HG03571 (cell line): ENCODE measurements around the gene TTC28.
"Not testable (repeated sequence)": the region's sequence is repeated elsewhere in the genome, so short reads cannot be mapped to it uniquely, and the experiment has no call there.

Source experiments
- ATAC-seq: cut with Tn5 transposase; IDR thresholded peaks from one replicate; pipeline ENCODE4 v1.9.1; 2021; ENCODE audit not compliant: unreplicated experiment

Gene TTC28

GRCh38 chr22:28379075-28379779 lies 300.4 kb downstream of the TTC28 start:
- no peak for ATAC-seq

- ATAC-seq = no peak
These were observed 303.7 kb downstream of the TTC28 start for GRCh38 chr22:28375761-28376534.

DNA sequence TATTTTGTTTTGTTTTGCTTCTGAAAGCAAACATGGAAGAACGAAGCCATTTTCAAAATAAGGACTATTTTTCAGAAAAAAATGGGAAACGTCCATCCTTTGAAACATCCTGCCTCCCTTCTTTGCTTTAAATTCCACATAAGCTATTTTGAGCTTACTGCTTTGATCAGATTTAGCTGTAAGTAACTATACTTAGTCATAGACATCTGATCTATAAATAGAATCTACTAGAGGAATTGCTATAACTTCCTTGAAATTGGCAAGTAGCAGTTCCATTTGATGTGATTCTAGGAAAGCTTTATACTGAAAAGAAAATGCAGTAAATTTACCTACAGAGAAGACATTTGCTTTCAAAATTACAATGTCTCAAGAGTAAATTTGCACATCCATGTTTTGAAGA lies 305.8 kb downstream of the TTC28 start:
- no peak for ATAC-seq

DNA sequence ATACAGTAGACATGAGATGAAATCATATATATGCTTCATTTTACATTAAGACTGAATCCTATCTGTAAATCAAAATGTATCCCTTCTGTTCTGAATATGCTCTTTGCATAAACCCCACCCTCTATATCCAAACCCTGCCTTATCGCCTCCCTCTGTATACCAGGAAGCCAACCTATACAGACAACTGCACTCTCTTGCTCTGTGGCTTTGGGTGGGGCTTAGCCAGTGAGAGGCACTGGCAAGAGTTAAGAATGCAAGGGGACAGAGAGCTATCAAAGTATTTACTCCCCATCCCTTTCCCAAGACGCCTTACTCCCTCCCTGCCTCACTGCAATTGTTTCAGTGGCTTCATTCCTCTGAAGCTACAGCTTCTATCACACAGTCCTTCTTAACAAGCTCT lies 309.8 kb downstream of the TTC28 start:
- no peak for ATAC-seq

- no peak for ATAC-seq
These were observed 312.8 kb downstream of the TTC28 start for GRCh38 chr22:28366856-28367255.

DNA sequence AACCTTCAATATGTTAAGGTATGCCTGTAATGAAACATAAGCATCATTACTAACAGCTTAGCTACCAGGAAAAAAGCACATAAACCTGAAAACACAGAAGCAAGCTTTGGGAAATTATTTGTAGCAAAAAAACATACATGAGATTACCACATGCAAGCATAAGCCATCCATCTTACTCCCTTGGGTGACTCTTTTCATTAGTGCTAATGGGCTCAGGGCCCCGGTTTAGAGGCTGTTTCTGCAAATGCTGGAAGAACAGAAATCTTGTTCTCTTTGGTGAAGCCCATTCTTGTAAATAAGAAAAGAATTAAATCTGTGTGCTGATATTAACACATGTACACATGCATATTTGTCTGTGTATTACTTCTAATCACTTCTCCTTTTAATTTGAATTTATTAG lies 314.3 kb downstream of the TTC28 start:
- ATAC-seq = no peak

GRCh38 chr22:28364105-28364504 lies 315.5 kb downstream of the TTC28 start:
- ATAC-seq = not testable (repeated sequence)

GRCh38 chr22:28360939-28361338 lies 318.7 kb downstream of the TTC28 start:
- no peak for ATAC-seq

GRCh38 chr22:28358312-28358711 lies 321.3 kb downstream of the TTC28 start:
- no peak for ATAC-seq

- ATAC-seq = no peak
These were observed 322.4 kb downstream of the TTC28 start for GRCh38 chr22:28357193-28357592.

DNA sequence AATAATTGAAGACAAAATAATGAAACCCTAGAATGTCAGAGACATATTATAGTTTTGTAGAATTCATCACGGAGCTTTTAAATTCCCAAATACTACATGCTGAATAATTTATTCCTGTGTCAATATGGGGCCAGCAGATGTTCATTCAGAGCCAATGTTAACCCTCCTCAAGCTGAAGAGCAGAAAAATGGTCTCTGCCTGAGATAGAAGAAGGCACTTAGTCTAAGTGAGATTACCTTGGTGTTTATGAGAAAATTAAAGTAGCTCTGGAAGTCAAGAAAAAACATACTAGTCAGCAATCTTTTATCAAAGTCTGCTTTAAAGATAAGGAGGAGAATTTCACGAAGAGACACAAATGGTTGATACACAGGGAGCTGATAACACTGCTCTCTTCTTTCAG lies 328.2 kb downstream of the TTC28 start:
- ATAC-seq = no peak

DNA sequence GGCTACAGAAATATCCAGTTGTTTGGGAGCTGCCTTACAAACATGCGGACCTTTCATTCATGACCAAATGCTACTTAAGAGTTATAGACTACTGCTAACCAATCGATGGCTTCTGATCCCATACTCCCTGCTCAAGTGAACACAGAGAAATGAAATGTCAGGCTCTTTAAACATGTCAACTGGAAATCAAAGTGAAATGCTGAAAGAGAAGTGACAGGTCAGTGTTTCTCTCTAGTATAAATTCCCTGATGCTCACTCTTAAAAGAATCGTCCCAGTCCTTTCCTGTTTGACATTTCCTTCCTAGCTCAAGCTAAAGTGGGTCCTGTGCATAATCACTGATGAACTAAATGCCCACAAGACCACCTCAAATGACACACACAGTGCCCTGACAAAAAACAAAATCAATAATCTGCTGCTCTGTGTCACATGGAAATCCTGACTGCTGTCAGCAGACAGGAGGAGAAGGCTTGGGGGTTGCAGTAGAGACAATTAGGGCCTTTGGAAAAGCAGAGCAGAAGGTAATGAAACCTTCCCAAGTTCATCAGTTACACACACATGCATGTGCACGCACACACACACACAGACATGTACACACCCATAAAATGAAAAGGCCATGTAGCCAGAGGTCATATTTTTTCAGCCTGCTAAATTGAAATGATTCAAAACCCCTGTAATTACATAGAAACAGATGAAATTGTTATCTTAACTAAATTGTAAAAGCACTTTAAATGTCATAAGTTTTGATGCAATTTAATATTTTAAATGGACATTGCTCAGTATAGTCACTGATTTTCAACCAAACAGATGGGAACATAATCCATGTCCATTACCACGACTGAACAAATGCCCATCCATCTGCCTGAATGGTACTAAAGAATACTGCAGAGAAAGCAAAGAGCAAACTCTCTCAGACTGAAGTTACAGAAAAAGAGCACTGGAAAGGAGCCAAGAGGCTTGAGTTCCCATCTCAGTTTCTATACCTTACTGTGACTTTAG lies 330.7 kb downstream of the TTC28 start:
- no peak for ATAC-seq

- ATAC-seq = no peak
These were observed 333.3 kb downstream of the TTC28 start for GRCh38 chr22:28346308-28346707.

GRCh38 chr22:28344918-28345703 lies 334.5 kb downstream of the TTC28 start:
- no peak for ATAC-seq

- ATAC-seq = no peak
These were observed 338.6 kb downstream of the TTC28 start for GRCh38 chr22:28341001-28341400.

- ATAC-seq = no peak
These were observed 346.6 kb downstream of the TTC28 start for GRCh38 chr22:28333088-28333487.

- no peak for ATAC-seq
These were observed 347.2 kb downstream of the TTC28 start for GRCh38 chr22:28332410-28332809.

DNA sequence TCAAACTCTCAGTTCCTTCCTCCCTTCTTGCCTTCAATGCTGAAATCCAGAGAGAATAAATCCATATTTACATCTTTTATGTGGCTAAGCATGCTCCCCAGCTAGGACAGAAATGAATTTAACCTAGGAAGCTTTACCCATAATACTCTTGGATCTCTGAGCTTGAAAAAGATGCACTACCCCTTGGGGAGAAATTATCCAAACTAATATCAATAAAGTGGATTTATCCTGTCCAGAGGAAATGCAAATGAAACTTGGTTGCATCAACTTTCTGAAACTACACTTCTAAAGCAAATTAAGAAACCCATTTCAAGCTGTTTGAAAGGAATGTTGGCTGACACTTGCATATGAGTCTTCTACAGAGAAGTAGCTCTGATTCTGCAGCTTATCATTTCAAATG lies 347.9 kb downstream of the TTC28 start:
- no peak for ATAC-seq

GRCh38 chr22:28329186-28330073 lies 350.2 kb downstream of the TTC28 start:
- no peak for ATAC-seq

- no peak for ATAC-seq
These were observed 350.9 kb downstream of the TTC28 start for GRCh38 chr22:28328756-28329155.
